DMS53 treated with DMSO at 0.1 percent for 48 hours (cell line): ENCODE measurements around the gene RFLNA.

Source experiments
- DNase-seq: peaks from one replicate; lab custom pipeline; 2025; ENCODE audit not compliant: unreplicated experiment; lab: John Stamatoyannopoulos, UW

RFLNA gene

DNA sequence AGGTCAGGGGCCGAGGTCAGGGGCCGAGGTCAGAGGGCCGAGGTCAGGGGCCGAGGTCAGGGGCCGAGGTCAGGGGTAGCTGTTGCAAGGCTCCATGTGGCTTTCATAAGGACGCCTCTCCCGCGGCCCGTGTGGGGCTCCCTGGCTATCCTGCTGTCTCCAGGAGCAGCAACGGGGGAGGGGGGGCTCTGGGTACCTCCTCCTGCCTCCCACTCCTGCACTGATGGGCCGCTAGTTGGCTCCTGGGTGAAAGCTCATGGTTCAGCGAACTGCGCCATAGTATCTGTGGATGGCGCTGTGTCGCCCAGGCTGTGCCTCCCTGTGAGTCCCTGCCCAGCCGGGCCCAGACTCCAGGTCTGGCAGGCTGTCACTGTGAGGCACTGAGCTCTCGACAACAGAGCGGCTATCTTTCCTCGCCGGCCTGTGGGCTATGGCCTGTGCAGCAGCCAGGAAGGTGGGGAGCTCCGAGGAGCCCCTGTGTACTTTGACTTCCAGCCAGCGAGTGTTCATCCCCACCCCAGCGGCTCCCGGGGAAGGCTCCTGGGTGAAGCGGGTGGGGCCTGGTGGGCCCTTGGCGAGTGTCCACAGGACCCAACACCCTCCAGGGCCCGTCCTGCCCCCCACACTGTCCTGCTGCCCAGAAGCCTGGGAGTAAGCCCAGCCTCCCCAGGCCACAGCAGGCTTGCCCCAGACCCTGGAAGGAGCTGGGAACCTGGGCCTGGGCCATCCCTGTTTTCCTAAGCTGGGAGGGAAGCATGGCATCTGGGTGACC, 8.1 kb downstream of the RFLNA start:
- no peak for DNase-seq

DNA sequence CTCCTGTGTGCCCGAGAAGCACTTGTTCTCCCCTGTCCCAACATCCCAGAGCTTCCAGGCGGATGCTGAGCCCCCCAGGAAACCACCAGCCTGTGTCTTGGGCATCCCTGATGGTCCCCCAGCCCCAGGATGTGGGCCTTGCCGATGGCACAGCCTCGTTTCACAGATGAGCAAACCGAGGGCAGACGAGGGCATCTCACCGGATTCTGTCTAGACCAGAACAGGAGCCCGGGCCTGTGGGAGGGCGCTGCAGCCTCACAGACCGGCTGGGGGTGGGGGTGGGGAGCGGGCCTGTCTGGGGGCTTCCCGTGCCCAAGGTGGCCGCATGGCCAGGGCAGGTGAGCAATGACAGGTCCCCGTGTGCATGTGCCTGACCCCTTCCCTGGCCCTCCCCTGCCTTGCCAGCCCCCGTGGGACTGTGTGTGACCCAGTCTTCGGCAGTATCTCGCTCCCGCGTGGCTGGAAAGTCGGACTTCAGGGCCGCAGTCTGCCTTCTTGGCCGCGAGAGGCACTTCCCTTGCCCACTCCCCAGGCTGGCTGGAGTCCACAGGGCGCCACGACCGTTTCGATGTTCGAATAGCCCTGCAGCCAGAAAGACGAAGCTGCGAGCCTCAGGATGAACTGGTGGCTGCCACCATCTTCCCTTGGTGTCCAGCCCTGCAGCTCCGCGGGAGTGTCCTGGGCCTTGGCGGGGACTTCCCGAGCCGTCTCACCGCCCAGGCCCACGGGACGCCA, 8.9 kb downstream of the RFLNA start:
- no peak for DNase-seq

DNA sequence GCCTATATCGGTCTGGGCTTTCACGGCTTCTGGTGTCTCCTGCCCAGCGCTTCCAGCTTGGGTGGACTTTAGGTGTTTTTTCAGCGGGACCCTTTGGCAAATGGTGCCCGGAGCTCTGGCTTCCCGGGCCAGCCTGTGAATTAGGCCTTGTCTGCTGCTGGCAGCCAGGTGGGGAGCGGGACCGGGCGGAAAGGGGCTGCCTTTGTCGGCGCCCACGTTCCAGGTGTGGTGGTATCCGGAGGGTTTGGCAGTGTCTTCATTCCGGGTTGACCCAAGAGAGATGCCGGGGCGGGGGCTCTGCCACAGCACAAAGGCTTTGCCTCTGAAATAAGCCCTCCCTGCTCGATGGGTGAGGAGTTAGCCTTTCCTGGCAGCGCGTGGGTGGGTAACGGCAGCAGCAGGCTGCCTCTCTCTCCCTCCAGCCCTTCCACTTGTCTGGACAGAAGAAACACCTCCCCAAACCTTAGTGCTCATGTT, 9.5 kb downstream of the RFLNA start:
- DNase-seq: no peak

DNA sequence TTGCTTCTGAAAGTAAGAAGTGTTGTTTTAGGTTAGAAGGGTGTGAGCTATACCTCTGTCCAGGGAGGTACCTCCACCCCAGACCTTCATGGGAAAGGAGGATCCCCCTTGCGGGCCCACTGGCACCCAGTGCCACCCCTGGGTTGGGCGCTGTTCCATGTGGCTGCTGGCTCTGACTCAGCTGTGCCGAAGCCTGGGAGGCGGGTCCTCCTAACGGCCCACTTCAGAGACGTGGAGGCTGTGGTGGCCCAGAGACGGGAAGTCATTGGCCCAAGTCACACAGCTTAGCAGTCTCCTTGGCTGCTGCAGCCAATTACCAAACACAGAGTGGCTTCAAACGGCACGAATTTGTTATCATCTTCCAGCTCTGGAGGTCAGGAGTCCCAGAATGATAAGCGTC, 10.2 kb downstream of the RFLNA start:
- no peak for DNase-seq

DNA sequence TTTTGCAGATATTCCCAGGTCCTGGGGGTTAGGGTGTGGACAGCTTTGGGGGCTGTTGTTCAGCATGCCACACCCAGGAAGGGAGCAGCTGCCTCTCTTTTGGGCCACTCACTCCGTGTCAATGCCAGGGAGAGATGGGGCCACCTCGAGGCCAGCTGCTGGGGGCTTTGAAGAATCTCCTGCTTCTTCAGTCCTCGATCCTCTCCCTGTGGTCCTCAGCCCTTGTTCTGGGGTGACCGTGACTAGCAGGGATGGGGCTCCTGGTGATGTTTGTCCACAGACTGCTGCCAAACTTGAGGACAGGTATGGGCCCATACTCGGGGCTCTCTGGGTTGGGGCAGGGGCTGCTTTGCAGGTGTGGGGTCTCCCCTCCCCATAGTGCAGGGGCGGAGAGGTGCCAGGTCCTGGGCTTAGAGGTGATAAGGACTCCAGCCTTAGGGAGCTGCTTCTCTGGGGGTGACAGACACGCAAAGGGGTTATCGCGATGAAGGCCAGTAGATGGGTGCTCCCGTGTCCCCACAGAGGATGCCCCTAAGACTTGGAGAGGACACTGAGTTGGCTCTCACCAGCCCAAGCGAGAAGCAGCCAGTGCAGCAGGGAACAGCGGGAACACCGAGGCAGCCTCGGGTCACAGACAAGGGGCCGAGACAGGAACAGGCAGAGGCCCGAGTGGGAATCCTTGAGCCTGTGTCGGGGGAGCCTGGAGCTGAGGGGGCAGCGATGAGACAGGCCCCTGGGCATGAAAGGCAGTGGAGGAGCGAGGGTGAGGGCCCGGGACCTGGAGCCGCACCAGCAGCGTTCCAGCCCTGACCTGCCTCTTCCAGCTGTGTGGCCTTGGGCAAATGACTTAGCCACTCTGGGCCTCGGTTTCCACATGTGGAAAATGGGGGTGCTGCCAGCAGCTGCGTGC, 11.1 kb downstream of the RFLNA start:
- no peak for DNase-seq

DNA sequence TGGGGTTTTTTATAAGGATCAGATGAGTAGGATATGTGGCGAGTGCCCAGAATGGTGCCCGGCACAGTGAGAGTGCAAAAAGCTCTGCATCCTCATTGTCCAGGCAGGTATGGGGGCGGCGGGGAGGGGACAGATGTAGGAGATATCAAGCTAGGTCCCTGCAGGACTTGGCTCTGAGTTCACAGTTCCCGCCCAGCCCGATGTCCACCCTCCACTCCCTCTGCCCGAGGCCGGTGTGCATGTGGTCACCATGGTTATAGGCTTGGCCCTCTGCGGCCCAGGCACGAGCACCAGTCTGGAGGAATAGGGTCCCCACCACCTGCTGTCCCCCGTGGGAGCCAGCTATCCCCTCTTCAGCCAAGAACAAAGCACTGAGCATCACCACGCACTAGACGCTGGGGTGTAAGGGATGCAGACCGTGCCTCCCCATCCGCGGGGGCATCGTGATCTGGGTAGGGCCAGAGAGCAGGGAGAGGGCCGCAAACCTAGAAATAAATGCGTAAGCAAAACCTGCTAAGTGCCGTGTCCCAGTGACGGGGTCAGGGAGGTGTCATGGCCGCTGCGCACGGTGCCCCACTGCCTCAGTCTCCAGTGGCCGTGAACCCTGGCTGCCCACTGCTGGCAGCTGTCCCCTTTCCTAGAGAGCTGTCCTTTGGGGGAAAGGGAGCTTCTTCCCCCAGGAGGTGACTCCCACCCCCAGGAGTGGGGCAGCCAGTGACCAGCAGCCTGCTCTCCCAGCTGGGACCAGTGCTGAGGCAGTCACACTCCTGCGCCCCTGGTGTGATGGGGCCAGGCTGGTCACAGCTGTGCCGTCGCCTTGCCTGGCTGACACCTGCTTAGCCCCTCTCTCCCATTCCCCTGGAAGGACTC, 12.0 kb downstream of the RFLNA start:
- no peak for DNase-seq

DNA sequence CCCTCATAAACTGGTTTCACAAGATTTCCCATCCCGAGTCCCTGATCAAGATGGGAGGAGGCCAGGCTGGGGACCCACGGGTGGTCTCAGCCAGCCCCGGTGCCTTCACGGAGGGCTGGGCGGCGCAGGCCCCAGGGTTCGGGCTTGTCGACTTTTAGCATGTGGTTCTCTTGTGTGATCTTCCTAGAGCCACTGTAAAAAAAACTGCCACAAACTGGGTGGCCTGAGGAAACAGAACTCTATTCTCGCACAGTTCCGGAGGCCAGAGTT, 12.6 kb downstream of the RFLNA start:
- DNase-seq: no peak

DNA sequence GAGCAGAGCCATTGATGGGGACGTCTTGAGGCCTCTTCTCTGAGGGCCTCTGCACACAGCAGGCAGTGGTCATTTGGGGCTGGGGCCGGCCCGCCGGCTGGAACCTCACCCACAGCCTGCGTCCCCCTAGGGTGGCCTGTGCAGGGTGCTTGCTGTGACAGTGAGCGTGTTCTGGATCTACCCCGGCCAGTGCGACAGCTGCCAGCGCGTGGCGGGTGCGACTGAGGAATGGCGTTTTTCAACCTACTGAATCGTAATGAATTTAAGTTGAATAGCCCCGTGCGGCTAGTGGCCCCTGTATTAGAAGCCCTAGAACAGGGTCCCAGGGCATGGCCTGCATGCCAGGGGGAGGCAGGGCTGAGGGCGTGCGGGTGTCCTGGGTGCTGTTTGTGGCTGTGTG, 13.8 kb downstream of the RFLNA start:
- DNase-seq: no peak

DNA sequence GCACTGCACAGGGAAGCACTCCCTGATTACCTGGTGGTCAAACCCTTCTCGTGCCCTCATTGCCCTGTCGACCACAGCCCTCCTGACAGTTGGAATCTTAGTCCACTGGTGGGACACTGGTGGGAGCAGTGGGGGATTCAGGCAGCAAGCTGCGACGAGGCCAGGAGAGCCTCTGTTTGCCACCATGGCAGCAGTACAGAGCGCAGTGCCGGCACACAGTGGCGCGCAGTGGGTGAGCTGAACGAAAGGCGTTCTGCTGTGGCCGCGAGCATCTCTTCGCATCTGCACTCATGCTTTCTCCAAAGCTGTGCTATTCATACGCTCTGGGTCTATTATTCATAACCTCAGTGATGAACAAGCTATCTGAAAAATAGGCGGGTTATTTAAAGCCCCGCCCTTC, 14.3 kb downstream of the RFLNA start:
- DNase-seq: no peak

DNA sequence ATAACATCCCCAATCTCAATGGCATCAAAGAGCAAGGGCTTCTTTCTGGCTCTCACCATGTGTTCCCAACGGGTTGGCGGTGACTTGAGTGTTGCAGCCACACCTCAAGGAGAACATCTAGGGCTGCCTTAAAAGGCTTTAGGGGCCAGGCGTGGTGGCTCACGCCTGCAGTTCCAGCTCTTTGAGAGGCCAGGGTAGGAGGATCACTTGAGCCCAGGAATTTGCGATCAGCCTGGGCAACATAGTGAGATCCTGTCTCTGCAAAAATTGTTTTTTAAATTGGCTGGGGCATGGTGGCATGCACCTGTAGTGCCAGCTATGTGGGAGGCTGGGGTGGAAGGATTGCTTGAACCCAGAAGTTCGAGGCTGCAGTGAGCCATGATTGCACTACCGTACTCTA, 14.9 kb downstream of the RFLNA start:
- no peak for DNase-seq

DNA sequence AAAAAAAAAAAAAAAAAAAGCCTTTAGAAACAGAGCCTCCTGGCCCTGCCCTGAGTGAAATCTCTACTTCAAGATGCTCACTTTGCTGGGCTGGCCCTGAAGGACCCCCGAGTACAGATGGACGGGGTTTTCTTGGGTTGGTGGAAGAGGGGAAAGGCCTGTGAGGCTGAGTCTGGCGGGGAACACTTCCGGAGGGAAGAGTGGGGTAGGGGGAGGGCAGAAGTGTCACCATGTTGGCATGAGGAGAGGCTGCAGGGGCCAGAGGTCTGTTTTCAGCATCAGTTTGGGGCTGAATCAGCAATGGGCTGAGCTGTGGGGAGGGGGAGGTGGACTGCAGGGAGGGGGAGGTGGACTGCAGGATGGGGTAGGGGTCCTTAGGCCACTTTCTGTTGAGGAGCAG, 15.3 kb downstream of the RFLNA start:
- no peak for DNase-seq

DNA sequence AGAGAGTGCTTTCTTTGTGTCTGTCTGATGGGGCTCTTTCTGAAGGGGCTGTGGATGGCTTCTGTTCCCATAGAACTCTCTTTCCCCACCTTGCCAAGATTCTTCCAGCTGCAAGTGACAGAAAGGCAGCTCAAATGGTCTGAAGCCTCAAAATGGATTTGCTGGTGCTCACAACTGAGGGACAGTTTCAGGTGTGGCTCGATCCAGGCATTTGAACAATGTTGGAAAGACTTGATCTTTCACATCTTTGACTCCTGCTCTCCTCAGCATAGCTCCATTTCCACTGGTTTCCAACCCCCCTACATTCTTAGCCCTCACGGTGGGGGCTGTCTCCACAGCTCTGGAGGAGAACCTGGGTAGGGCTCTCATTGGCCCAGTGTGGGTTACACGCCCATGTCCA, 15.9 kb downstream of the RFLNA start:
- DNase-seq: no peak

DNA sequence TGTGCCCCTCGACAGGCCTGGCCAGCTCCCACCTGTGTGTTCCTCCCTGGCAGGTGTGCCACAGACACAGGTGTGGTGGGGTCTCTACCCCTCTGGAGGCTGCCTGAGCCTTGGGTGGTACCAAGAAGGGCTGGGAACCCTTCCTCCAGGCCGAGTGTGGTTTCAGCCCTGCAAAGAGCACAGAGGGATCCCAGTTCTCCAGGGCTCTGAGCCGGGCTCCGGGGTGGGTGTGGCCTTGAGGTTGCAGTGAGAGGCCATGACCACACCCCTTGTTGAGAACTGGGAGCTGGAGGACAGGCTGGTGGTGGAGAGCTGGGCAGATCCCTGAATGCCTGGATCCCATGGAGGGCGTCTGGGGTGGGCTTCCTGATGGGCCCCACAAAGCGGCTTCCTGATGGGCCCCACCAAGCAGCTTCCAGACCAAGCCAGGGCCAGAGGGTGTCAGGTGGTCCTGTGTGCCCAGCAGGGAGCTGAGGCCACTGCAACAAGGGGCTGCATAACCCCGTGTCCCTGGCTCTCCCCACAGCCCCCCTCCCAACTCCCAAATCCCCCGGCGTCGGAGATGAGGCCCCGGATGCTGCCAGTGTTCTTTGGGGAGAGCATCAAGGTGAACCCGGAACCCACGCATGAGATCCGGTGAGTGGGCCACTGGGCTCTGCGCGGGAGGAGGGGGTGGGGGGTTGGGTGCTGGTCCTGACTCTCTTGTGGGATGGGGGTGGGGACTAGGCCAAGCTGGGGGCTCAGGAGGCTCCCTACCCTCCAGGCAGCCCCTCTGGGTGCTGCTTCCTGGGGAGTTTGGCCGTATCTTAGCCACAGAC, 16.6 kb downstream of the RFLNA start:
- no peak for DNase-seq

DNA sequence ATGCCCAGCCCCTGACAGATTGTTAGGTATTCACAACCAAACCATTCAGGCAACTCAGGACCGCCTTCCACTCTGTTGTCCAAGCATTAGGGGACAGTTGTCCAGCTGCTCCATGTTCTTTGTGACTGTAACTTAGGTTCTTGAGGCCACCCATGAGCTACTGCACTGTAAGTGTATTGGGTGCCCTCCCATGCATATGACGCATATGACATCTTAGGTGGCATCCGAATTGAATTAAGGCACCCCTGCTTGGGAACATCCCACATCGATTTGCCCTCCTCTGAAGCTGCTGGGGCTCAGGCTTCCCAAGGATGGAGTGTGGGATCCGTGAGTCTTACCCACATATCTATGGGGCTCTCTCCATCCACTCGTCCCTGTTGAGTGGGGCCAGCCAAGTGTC, 17.7 kb downstream of the RFLNA start:
- DNase-seq: no peak

DNA sequence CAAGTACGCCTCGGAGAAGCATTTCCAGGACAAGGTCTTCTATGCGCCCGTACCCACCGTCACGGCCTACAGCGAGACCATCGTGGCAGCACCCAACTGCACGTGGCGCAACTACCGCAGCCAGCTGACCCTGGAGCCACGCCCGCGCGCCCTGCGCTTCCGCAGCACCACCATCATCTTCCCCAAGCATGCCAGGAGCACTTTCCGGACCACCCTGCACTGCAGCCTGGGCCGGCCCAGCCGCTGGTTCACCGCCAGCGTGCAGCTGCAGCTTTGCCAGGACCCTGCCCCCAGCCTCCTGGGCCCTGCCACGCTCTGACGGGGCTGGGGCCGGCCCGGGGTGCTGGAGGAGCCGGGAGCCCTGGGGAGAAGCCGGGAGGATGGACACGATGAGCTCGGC, 19.3 kb downstream of the RFLNA start:
- no peak for DNase-seq

DNA sequence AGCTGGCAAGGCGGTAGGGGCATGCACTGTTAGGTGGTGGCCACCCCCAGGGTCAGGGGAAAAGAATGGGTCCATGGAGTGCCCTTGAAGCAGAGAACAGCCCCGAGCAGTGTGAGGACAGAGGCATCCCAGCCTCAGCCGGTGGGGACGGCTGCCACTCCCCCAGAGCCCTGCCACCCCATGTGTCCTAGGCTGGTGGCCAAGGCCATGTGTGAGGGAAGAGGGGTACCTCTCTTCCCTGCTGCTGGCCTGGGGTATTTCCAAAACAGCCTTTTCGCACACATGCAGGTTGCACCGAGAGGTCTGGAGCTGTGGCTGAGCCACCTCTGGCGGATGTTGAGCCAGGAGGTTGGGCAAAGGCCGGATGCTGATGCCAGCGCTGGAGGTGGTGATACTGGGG, 19.9 kb downstream of the RFLNA start:
- DNase-seq: no peak

DNA sequence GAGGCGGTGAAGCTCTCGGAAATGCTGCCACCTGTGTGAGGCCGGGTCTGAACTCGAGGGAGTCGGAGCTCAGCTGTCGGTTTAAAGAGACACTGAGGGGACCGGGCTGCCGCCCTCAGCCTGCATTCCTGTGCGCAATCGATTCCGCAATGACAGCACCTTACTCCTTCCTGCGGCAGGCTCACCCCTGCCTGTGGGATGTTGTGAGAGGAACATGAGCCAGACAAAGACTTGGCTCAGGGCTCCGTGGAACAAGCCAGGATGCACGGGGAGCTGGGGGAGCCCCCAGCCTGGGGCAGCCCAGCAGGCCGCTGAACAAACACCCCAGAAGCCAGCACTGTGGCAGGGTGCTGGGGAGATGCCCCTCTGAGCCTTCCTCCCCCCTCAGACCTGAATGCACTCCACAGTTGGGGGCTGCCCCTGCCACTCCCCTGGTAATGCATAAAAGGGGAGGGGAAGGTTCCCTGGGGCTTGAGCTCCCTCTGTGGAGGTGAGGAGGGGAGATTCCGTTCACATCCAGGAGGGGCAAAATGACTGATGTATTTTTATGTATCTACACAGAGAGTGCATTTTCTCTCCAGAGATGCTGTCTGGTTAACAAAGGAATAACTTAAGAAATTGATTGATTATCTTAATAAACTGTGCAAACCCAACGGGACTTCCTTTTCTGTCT, 20.6 kb downstream of the RFLNA start:
- DNase-seq: no peak

DNA sequence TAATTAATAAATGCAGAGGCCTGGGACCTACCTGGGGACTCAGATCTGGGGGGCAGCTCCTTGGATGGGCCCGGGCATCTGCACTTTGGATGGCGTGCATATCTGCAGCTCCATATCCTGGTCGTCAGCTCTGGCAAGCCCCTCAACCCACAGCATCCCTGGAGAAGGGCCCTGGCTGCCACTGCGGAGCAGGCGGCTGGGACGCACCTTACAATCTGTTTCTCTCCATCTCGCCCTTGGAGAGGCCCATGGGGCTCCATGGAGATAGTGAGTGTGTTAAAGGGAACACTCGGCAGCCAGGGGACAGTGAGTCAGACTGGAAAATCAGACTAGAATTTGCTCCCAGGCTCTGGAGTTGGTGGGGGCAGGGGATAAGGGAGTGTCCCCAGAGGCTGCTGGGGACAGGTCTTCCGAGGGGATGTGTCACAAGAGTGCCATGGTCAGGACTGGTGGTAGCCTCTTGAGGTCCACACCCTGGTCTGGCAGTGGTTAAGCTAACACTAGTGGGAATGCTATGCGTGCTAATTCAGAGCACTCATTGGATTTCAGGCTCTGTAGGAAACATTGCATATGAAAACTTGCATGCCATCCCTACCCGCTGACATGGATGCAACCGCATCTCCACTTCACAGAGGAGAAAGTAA, 21.5 kb downstream of the RFLNA start:
- DNase-seq: no peak

DNA sequence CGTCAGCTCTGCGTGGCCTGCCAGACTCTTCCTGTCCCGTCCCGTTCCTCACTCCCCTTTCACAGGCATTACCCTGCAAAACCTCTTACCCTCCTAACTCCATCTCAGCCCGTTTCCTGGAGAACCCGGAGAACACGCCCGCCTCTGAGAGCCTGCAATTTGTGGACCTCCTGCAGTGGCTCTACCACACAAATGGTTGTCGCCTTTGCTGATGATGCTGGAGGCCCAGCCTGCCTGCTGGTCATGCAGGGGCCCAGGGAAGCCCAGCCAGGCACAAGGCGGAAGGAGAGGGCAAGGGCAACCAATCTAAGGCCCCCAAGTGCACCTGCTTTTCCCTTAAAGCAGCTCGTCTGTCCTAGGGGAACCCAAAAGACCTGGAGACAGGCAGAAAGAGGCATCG, 22.5 kb downstream of the RFLNA start:
- DNase-seq: no peak
